ENCODE measurements around the gene IZUMO3. TPM values are rescaled to one million over a fixed set of nuclear protein-coding genes. Genes with fewer than 3 reads are reported as not detected.

Gene IZUMO3
- total and polyA plus RNA-seq, 2 of the 4 experiments (the other 2 are of a cell fraction) = not detected

DNA sequence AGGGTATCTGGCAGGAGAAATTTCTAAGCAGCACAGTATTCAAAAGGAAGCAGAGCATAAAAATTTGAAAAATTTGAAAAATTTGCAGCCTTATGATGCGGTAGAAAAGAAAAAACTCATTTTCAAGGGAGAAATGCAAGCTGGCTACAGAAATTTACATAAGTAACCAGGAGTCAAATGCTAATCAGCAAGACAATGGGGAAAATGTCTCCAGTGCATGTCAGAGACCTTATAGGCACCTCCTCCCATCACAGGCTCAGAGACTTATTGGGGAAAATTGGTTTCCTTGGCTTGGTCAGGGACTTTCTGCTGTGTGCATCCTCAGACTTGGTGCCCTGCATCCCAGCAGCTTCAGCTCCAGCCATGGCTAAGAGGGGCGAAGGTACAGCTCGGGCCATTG, 35.8 kb downstream of the IZUMO3 start:
- H3K4me2 ChIP-seq (ENCODE audit: low read depth, low read length) = no peak overlapping the region
- CTCF ChIA-PET = no interaction called here
- no peaks in the 10 kb centered on the region for H3K27me3 ChIP-seq (ENCODE audit: control insufficient read depth, insufficient read depth, low read length)
- H3K36me3 ChIP-seq (ENCODE audit: control insufficient read depth, insufficient read depth, low read length) = no peaks in the 10 kb centered on the region
- no peak overlapping the region for H2AFZ ChIP-seq (replicated peaks; ENCODE audit: low read length, poor library complexity)
- no peaks in the 10 kb centered on the region for H3K9me1 ChIP-seq (ENCODE audit: insufficient read depth, low read length)
- no peak overlapping the region for H3K56ac ChIP-seq (ENCODE audit: extremely low read depth, insufficient read depth, low read length)
- no peak overlapping the region for H2BK15ac ChIP-seq (ENCODE audit: low read depth, low read length)
- H3K27ac ChIP-seq (ENCODE audit: insufficient read depth, low read length) = no peak overlapping the region
- no peak overlapping the region for H3K18ac ChIP-seq (ENCODE audit: low read depth, low read length)
- peaks cover 9% of the 10 kb centered on the region for H3K9me3 ChIP-seq (ENCODE audit: control insufficient read depth, insufficient read depth, low read length)
- no peaks in the 10 kb centered on the region for H3K4me1 ChIP-seq (ENCODE audit: control insufficient read depth, insufficient read depth, low read length)
- H2BK120ac ChIP-seq (ENCODE audit: low read depth, low read length) = no peak overlapping the region
- POLR2A ChIA-PET (ENCODE audit: unreplicated experiment) = no interaction called here
- no peak overlapping the region for H2AK9ac ChIP-seq (replicated peaks; ENCODE audit: low read depth, low read length, poor library complexity)
- H3K4ac ChIP-seq (ENCODE audit: low read depth, low read length) = no peak overlapping the region
- BruUV-seq (replicated peaks) = no TSS peak
- H3K9ac ChIP-seq (ENCODE audit: low read depth, low read length) = no peak overlapping the region
- no CpG with 5 or more reads among the region's 3 CpGs for WGBS, 2 experiments (ENCODE audit: extremely low coverage in 2 of 2, insufficient read length in 1 of 2)
- H3K14ac ChIP-seq (replicated peaks; ENCODE audit: low read depth, low read length) = no peak overlapping the region
- no peak for DNase-seq
- no peak overlapping the region for H4K91ac ChIP-seq (ENCODE audit: insufficient read depth, low read depth, low read length)
- dilution Hi-C loops (cut with HindIII; ENCODE audit: low sequenced_read_pairs, unreplicated experiment) (no loop called here), intact Hi-C loops (cut with micrococcal nuclease) (no loop called here), in situ Hi-C loops (cut with MboI; ENCODE audit: low sequenced_read_pairs) (no loop called here)
- no peak overlapping the region for H2BK5ac ChIP-seq (ENCODE audit: low read depth, low read length, poor library complexity, severe bottlenecking)
- H3K79me1 ChIP-seq (ENCODE audit: low read depth in 1 of 2, low read length in 2 of 2) = no peaks in the 10 kb centered on the region
- no peak for ATAC-seq (ENCODE audit: low read depth)
- H3K4me3 ChIP-seq (ENCODE audit: insufficient read depth, low read depth, low read length) = no peak overlapping the region
- no peak overlapping the region for H4K8ac ChIP-seq (ENCODE audit: low read depth in 2 of 2, low read length in 2 of 2)
- TF ChIP-seq RCOR1 (IDR thresholded peaks at IDR 0.05; ENCODE audit: insufficient replicate concordance, low read length) (no peak), POLR2A (IDR thresholded peaks at IDR 0.05; ENCODE audit: low read depth, low read length) (no peak), MAZ (IDR thresholded peaks at IDR 0.05; ENCODE audit: borderline replicate concordance, low read depth, low read length) (no peak), RAD21 (IDR thresholded peaks at IDR 0.05; ENCODE audit: low read length) (no peak)
- H2BK20ac ChIP-seq (ENCODE audit: low read depth, low read length) = no peak overlapping the region
- H4K5ac ChIP-seq (ENCODE audit: low read depth, low read length) = no peak overlapping the region
- H3K23ac ChIP-seq (ENCODE audit: low read depth, low read length) = no peak overlapping the region
- no peak overlapping the region for H2AK5ac ChIP-seq (ENCODE audit: low read depth, low read length)
- no peaks in the 10 kb centered on the region for H4K20me1 ChIP-seq (ENCODE audit: insufficient read depth, low read length)

Data from IMR-90 (cell line).